Stomach (tissue), 9 donors: ENCODE data around the gene HOXC11. TPM values are rescaled to one million over a fixed set of nuclear protein-coding genes. Genes with fewer than 3 reads are reported as not detected.
A peak's percentile ranks its signal among the peaks of the same experiment; 100 is the strongest.

Experiments used
- DNase-seq, 2 donors: peaks; one replicate each; pipeline versions ENCODE4 v3.0.0 to v3.0.0-alpha.2; 2013 to 2019
- H3K27ac ChIP-seq, 5 donors: fragments of 200-600 bp in 4 of 5; sonication (generic) in 4 of 5; one replicate each; pipeline ENCODE4 v1.5.1; 2013 to 2019; ENCODE audit warnings: mild to moderate bottlenecking in 1 of 5, moderate library complexity in 1 of 5
- H3K27me3 ChIP-seq, 3 donors: fragments of 200-600 bp; sonication (generic); one replicate each; pipeline ENCODE4 v1.5.1; 2017 to 2019; ENCODE audit warnings: mixed run types in 1 of 3
- H3K36me3 ChIP-seq, 4 donors: fragments of 200-600 bp; sonication (generic); 1 replicate in 3 of 4; 2 replicates in 1 of 4; pipeline ENCODE4 v1.5.1; 2016 to 2019
- H3K4me1 ChIP-seq, 4 donors: fragments of 200-600 bp; sonication (generic); one replicate each; pipeline ENCODE4 v1.5.1; 2016 to 2019
- H3K4me3 ChIP-seq, 4 donors: fragments of 200-600 bp; sonication (generic) in 3 of 4; one replicate each; pipeline ENCODE4 v1.5.1; 2016 to 2019; ENCODE audit warnings: mild to moderate bottlenecking in 1 of 4
- H3K9me3 ChIP-seq, 4 donors: fragments of 200-600 bp; sonication (generic); one replicate each; pipeline ENCODE4 v1.5.1; 2016 to 2019
- EP300 ChIP-seq: sonication (generic); formaldehyde crosslinking; IDR thresholded peaks from one replicate; pipeline ENCODE4 v1.6.1; 2017; ENCODE audit warnings: antibody characterized with exemption
- POLR2A ChIP-seq, 4 donors: fragments of 450-650 bp; IDR thresholded peaks; one replicate each; pipeline ENCODE4 v1.6.1; 2016; ENCODE audit warnings: antibody characterized with exemption in 4 of 4, control low read depth in 2 of 4, mild to moderate bottlenecking in 1 of 4, moderate library complexity in 1 of 4
- POLR2AphosphoS5 ChIP-seq, 3 donors: sonication (generic); formaldehyde crosslinking; IDR thresholded peaks; one replicate each; pipeline ENCODE4 v1.6.1; 2016; ENCODE audit warnings: antibody characterized with exemption in 3 of 3
- WGBS, 5 donors: extraction: QIAGEN DNeasy Blood & Tissue Kit in 3 of 5; methylation state at CpG; one replicate each; pipeline versions ENCODE4 v1.1.5 to v1.1.7; 2013 to 2018; 5-methylcytosine and 5-hydroxymethylcytosine counted together
- intact Hi-C: fragments of 100-400 bp; cut with DNase I; formaldehyde crosslinking; loops from one replicate; pipeline ENCODE4 v1.15.1; 2023; ENCODE audit warnings: low total_unique reads
- polyA plus RNA-seq, 3 donors: library from polyadenylated mRNA; stranded (reverse); fragments of 200-250 nt; gene quantifications; one replicate each; pipeline ENCODE4 v1.2.3, GENCODE V29; 2013
- total RNA-seq, 5 donors: library from RNA; depleted of rRNA; stranded (reverse); fragments of >200 nt; gene quantifications; one replicate each; pipeline versions ENCODE4 v1.1.0 to v1.2.3, GENCODE V29; 2014 to 2016
- TF ChIP-seq, protein P1 (sequence below), 7 experiments: fragments of 450-650 bp in 4 of 7; fragments of 200-600 bp in 3 of 7; sonication (generic) in 3 of 7; IDR thresholded peaks; one replicate each; pipeline ENCODE4 v1.5.1; 2016 to 2019; ENCODE audit warnings: antibody characterized with exemption in 7 of 7, control low read depth in 2 of 7, mild to moderate bottlenecking in 1 of 7
- donor health status: healthy with polysubstance abuse.
- donor health status: Bipolar disorder and iron deficiency.
- donor health status: healthy.

Gene HOXC11
- total and polyA plus RNA-seq, 8 donors: not detected

DNA sequence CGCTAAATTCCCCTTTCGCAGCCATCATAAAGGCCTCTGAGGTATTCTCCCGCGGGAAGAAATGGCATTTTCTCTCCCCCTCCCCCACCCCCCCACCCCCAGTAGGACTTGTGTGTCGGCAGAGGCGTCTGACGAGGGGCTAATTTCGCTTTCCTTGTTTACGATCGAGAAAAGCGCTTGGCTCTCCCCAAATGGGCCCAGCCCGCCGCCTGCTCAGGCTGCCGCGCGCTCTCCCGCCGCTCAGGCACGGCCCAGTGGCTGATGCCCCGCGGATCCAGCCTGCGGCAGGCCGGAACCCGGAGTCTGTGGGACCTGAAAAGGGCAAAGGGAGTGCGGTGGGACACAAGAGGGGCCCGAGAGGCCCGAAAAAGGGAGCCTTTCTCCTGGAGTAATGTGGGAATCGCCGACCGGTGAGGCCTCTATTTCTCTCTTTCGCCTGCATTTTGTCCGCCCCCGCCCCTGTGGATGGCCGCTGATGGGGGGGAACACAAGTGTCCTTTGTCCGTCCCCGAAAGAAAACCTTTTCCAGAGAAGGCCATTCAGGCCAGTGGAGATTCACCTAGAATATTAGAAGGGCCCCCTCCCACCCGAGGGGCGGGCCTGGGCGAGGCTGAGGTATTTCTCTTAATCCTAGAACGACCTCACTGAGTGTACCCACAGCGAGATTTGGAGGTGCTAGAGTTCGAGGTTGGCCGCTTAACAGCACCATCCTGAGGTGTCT is 46.3 kb downstream of the HOXC11 start:
- Histone ChIP-seq H3K4me3 (peak overlapping the region in 2 of 4 donors; percentile 43 to 55), H3K4me1 (peaks cover 28 to 51% (median 42%) of the 10 kb centered on the region in 4 donors), H3K27me3 (peaks cover 27 to 100% (median 98%) of the 10 kb centered on the region in 3 donors), H3K9me3 (peaks cover 0 to 5% (median 0%) of the 10 kb centered on the region in 4 donors), H3K27ac (peak overlapping the region in 1 of 5 donors; percentile 4), H3K36me3 (no peaks in the 10 kb centered on the region)
- no peak for DNase-seq
- intact Hi-C loops: no loop called here
- TF ChIP-seq POLR2AphosphoS5 (IDR thresholded peaks at IDR 0.05): no peak
- TF ChIP-seq EP300: no peak
- no peak for TF ChIP-seq POLR2A (IDR thresholded peaks at IDR 0.05)
- TF ChIP-seq, protein P1, sequence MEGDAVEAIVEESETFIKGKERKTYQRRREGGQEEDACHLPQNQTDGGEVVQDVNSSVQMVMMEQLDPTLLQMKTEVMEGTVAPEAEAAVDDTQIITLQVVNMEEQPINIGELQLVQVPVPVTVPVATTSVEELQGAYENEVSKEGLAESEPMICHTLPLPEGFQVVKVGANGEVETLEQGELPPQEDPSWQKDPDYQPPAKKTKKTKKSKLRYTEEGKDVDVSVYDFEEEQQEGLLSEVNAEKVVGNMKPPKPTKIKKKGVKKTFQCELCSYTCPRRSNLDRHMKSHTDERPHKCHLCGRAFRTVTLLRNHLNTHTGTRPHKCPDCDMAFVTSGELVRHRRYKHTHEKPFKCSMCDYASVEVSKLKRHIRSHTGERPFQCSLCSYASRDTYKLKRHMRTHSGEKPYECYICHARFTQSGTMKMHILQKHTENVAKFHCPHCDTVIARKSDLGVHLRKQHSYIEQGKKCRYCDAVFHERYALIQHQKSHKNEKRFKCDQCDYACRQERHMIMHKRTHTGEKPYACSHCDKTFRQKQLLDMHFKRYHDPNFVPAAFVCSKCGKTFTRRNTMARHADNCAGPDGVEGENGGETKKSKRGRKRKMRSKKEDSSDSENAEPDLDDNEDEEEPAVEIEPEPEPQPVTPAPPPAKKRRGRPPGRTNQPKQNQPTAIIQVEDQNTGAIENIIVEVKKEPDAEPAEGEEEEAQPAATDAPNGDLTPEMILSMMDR (IDR thresholded peaks at IDR 0.05): no peak
- 24 to 47% (median 27%) methylated on average over 40 to 43 of the region's 43 CpGs for WGBS, 5 donors

DNA sequence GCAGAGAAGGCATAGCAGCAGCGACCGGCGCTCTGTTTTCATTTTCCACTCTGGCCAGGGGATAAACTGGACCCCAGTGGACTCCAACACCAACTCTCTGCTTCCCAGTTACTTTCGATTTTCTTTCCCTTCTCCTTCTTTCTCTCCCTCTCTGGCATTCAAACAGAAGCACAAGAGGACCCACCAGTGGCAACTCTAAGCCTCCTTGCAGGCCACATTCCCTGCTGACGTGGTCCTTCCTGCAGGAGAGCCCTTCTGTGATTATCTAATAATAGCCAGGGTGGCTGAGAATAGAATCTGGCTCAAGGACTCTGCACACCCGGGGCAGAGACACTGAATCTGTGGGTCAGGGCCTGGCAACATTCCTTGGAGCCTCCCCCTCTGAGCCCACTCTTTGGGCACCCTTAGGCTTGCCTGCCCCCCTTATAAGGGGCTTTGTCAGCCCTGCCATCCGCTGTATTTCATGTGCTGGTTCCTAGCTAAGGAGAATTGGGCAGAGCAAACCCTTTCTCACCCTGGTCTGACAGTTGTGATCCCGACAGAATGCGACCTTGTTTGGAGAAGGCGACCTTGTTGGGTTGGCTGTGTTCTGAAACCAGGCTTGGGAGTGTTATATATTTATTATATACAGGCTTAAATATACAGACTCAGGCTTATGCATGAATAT is 47.1 kb downstream of the HOXC11 start:
- Histone ChIP-seq H3K4me1 (peaks cover 24 to 44% (median 35%) of the 10 kb centered on the region in 4 donors), H3K9me3 (no peaks in the 10 kb centered on the region), H3K4me3 (no peak overlapping the region), H3K27me3 (peaks cover 21 to 100% (median 98%) of the 10 kb centered on the region in 3 donors), H3K27ac (no peak overlapping the region), H3K36me3 (no peaks in the 10 kb centered on the region)
- 38 to 55% (median 42%) methylated on average over 9 to 10 of the region's 10 CpGs for WGBS, 5 donors
- no peak for TF ChIP-seq EP300
- TF ChIP-seq, protein P1 (IDR thresholded peaks at IDR 0.05): no peak
- TF ChIP-seq POLR2AphosphoS5 (IDR thresholded peaks at IDR 0.05): no peak
- no peak for TF ChIP-seq POLR2A (IDR thresholded peaks at IDR 0.05)
- intact Hi-C loops: no loop called here
- no peak for DNase-seq

- 47 to 57% (median 51%) methylated on average over 23 of the region's 23 CpGs for WGBS, 5 donors
- Histone ChIP-seq H3K9me3 (no peaks in the 10 kb centered on the region), H3K27ac (no peak overlapping the region), H3K4me1 (peaks cover 24 to 44% (median 35%) of the 10 kb centered on the region in 4 donors), H3K4me3 (no peak overlapping the region), H3K27me3 (peaks cover 13 to 100% (median 98%) of the 10 kb centered on the region in 3 donors), H3K36me3 (no peaks in the 10 kb centered on the region)
- intact Hi-C loops: no loop called here
- TF ChIP-seq, protein P1 (IDR thresholded peaks at IDR 0.05): no peak
- TF ChIP-seq POLR2A (IDR thresholded peaks at IDR 0.05): no peak
- TF ChIP-seq EP300: no peak
- no peak for TF ChIP-seq POLR2AphosphoS5 (IDR thresholded peaks at IDR 0.05)
- DNase-seq: no peak
These were observed 47.9 kb downstream of the HOXC11 start for GRCh38 chr12:54020591-54021405.

- no peak for DNase-seq
- no peak overlapping the region for H3K27ac ChIP-seq
- peaks cover 14 to 100% (median 98%) of the 10 kb centered on the region in 3 donors for H3K27me3 ChIP-seq
- H3K4me3 ChIP-seq: no peak overlapping the region
- no peaks in the 10 kb centered on the region for H3K36me3 ChIP-seq
- H3K9me3 ChIP-seq: no peaks in the 10 kb centered on the region
- 18 to 34% (median 22%) methylated on average over 16 of the region's 16 CpGs for WGBS, 5 donors
- intact Hi-C loops: no loop called here
- H3K4me1 ChIP-seq: peaks cover 24 to 41% (median 33%) of the 10 kb centered on the region in 4 donors
- TF ChIP-seq POLR2A (IDR thresholded peaks at IDR 0.05) (no peak), POLR2AphosphoS5 (IDR thresholded peaks at IDR 0.05) (no peak), EP300 (no peak)
- TF ChIP-seq, protein P1 (IDR thresholded peaks at IDR 0.05): no peak
These were observed 48.6 kb downstream of the HOXC11 start for GRCh38 chr12:54021432-54022013.
